Stimulated activated CD4-positive, alpha-beta T cell treated with anti-CD3 and anti-CD28 coated beads, Interleukin-2, amount 100 ng/mL, for 48 hours (primary cell): ENCODE measurements around the gene SHB.
"Not testable (repeated sequence)": the region's sequence is repeated elsewhere in the genome, so short reads cannot be mapped to it uniquely, and the experiment has no call there.

Experiments
- DNase-seq, 2 donors: peaks; one replicate each; pipeline ENCODE4 v3.0.0-alpha.2; 2020

Gene SHB

DNA sequence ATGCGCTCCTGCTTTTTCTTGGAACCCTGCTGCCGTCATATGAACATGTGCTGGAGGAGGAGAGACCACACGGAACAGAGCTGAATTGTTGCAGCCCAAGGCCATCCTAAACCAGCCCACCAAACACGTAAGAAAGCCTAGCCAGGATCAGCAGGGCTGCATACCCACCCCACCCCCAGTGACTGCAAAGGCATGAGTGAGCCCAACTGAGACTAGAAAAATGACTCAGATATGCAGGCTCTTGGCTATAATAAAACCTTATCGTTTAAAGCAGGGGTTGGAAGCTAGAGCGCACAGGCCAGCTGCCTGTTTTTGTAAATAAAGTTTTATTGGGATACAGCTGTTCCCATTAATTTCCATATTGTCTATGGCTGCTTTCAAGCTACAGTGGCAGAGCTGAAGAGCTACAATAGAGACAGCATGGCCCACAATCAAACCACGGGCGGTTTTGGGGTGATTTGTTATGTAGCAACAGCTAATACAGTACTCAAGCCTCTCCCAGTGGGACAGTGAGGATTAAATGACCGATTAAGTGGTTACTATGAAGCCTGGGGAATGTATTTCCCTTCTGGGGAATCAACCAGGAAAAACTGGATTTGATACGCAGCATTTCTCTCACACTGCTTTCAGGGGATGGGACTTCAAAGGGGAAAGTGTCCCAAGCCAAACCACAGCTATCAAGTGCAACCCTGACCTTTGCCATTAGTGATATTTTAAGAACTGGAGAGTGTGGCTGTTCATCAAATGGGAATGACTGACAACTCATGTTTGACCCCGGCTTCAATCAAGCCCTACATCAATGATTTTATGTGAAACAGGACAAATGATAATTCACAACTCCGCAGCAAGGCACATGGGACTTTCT lies 6.3 kb downstream of the SHB start:
- no peak for DNase-seq

DNA sequence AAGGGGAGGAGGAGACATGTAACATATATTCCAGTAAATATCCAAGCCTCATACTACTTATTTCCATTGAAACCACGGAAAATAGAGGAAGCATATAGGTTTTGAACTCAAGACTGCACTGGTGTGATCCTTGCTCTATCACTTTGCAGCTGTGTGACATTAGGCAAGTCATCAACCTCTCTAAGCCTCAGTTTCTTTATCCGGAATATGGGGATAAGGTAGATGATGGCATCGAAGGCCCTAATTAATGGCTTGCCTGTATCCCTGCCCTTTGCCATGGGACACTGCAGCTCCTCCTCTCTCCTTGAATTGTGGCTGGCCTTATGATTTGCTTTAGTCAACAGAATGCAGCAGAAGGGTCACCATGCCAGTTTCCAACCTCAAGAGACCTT lies 6.9 kb downstream of the SHB start:
- no peak for DNase-seq

DNA sequence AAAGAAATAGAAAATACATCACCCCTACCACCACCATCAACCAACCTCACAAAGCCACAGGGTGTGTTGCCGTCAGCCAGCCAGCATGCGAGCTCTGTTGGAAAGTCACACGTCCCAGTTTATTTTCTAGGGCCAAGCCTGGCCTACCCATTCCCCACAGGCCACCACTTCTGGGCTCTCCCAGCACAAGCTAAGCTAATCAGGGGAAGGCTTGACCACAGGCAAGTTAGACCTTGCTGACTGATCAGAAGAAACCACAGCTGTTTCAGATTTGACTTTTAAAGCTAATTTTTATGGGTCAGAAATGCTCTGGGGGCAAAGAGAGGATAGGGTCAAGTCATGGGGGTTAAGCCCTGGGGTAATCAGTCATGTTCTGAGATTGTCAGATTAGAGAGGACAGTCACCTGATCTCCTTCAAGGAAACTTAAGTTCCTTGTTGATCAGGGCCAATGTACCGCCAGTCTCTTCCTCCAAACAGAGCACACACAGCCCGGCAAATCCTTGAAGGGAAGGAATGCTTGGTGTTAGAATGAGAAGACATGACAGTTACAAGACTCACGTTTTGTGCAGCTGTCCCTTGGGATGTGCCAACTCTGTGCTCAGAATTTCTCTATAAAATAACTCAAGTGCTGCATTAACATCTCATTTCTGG lies 7.6 kb downstream of the SHB start:
- no peak for DNase-seq

DNA sequence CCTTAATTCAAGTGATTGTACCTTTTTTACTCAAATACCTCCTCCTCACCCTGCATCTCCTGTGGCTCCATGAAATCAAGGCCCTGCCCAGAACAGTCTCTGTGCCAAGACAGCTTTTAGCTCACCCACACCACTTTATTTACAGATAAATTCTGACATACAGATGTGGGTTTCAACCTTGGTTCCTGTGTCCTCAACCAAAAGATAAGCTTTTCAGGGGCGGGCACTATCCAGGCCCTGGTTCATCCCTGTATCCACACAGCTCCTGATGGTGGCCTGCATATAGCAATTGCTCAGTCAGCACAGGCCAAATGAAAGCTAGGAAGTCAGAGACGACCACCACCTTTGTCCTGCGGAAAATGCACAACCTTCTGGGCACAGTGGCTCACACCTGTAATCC lies 8.3 kb downstream of the SHB start:
- no peak for DNase-seq

DNA sequence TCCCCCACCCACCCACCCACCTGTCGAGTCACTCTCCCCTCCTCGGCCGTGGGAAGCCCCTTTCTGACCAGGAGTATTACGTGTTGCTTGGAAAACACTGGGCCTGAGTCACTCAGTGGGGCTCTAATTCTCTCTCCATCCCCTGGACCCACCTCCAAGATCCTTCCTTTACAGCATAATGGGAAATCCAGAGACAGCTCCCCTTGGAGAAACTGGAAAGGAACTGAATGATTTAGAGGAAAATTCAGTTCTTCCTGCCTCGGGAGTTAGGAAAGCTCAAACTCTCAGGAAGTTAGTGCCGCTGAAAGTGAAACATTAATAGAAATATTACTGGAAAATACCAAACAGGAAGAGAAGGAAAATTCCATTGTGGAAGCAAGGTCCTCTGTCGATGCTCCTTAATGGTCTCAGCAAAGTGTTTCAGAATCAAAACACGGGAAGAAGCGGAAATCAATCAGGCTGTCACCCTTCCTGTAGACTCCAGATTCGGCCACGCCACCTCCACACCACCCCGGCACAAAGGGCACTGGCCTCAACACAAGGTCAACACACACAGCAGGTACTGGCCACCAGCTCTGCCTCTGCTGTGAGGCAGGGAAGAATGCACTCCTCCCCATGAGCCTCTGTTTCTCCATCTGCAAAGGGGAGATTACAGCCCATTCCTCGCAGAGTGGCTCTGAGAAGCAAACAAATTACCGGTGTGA lies 9.6 kb downstream of the SHB start:
- no peak for DNase-seq

DNA sequence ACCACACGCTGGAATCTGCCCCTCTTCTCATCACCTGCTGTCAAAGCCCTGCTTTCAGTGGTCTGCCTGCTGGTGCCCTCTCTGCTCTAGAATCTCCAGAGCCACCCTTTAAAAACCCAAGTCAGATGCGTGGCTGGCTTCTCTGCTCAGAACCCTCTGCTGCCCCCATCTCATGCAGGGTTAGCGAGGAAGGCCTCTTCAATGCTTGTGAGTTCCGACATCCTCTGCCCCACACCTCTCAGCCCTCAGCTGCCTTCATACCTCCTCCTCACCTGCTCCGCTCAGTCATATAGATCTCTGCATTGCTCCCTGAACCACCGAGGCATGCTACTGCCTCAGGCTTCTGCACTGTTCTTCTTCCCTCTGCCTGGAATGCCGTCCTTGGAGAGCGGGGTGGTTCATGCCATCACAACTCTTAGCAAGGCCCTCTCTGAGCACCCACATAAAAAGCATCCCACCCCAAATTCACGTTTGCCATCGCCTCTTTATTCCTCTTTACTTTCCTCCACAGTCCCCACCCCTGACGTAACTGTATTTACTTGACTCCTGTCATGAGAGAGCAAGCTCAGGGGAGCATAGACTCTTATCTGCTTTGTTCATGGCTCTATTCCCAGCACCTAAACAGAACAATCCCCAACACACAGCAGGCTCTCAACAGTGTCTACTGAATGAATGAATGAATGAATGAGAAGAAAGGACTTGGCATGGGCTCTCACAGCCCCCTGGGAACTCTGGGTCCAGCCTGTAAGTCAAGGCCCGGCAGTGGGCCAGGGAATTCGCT lies 10.4 kb downstream of the SHB start:
- DNase-seq = no peak

DNA sequence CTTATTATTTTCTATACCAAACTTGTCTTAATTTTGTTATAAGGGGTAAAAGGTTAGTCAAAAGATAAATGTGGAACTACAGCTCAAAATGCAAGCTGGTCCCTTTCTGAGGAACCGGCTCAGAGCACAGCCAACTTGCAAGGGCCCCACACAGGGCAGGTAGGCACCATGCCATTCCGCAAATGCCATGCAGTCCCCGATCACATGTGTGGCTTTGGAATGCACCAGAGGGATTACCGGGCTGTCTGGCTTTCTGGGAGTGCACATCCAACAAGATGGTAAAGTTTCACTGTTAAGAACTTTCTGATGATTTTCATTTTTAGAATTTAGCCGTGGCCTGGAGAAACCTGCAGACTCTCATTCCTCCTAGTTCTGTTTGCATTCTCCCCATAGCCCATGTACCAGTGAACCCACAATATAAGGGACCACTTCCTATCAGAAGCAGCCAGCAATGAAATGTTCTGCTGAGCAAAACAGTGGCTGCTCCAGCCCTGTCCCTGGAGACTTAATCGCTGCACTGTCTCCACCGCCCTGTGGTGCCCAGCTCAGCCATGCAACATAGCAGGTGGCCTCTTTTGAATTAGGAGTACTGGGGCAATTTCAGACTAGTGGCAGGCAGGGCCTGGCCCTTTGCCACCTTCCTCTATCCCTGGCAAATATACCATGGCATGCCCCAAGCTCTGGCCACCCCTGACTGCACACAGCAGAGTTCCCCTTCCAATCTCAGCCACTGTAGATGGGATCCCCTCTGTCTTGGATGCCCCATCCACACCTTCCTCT lies 11.4 kb downstream of the SHB start:
- no peak for DNase-seq

DNA sequence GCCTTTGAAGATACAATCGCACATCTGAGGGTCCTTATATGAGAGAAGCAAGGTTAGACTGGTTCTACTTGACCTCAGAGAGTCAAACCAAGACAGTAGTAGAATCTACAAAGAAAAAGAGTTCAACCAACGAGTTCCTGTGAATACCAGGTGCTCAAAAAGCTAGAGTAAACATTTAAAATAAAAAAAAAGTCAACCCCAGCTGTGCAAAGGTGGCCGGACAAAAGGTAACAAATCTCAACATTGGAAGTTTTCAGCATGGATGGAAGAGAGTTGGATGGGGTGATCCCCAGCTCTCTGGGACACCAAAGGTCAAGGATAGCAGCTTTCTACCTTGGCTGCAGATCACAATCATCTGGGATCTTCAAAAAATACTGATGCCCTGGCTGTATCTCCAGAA lies 14.4 kb downstream of the SHB start:
- DNase-seq = no peak

DNA sequence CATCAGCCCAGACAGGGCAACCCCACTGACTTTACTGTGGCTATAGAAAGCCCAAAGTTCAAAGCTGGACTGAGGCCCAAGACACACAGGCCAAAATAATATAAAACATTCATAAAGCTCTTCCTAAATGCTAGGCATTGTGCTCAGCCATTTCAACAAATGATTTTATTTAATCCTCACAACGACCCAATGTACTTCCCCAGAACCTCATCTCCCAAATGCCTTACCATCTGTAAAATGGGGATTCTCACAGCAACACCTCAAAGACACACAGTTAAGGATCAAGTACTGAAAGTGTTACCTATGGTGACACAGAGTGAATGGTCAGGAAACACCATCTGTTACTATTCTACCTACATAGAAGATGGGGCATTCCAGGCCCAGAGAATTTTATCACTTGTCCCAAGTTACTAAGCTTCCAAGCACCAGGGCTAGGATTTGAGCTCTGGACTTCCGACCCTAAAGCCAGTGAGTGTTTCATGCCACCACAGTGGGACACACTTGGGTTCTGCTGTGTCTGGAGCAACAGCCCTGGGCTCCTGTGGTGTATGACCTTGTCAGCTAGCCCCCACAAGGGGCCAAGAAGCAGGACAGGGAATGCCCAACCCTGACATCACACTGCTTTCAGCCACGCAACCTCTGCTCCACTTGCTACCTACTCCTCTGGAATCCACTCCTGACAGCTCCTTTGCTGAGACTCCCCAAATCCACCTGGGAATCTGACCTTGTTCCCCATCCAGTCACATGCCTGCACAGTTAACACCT lies 15.1 kb downstream of the SHB start:
- no peak for DNase-seq

DNA sequence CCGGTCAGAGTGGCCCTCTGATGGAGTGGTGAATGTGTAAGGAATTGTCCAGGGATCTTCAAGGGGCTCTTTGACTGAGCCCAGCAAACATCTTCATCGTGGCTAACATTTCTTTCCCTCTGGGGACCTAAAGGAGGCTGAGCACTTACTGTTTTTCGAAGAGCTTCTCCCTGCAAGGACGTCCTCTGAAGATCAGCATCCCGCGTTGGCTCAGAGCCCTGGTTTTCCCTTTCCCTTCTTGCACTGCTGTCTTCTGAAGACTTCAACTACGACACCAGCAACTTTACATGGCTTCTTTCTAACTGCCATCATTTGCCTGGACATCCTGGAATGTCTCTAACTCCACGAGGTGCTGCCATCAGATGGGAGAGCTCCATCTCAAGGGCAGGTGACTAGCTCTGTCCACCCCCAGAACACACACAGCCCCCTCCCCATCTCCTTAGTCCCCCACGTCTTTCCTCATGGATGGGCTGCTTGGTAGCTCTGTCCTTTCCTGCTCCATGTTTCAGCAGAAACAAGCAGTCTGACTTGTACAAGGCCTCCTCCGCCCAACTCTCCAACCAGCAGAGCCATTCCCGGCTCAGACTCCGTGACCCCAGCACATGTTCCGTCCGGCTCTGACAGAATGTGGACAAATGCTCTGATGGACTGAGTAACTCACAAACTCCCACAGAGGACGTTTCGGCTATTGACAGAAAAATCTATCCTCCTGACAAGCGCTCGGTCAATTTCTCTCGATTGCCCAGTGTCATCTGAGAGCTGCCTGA lies 17.1 kb downstream of the SHB start:
- no peak for DNase-seq

DNA sequence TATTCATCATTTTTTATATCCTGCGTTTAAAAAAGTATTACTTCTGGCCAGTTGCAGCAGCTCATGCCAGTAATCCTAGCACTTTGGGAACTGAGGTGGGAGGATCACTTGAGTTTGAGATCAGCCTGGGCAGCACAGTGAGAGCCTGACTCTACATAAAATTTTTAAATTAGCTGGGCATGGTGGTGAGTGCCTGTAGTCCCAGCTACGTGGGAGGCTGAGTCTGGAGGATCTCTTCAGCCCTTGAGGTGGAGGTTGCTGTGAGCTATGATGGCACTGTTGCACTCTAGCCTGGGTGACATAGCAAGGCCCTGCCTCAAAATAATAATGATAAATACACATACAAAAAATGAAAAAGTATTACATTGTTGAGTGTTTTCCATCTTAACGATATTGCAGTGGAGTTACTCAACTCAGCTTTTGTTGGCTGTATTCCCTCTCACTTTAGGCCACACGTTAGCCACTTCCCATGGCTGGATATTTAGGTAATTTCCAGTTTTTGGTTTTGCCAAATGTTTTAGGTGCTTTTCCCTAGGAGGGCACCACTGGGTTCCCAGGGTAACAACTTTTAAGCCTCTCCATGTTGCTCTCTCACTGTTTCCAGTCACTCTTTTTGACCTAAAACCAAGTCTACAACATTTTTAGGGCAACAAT lies 20.6 kb downstream of the SHB start:
- no peak for DNase-seq

DNA sequence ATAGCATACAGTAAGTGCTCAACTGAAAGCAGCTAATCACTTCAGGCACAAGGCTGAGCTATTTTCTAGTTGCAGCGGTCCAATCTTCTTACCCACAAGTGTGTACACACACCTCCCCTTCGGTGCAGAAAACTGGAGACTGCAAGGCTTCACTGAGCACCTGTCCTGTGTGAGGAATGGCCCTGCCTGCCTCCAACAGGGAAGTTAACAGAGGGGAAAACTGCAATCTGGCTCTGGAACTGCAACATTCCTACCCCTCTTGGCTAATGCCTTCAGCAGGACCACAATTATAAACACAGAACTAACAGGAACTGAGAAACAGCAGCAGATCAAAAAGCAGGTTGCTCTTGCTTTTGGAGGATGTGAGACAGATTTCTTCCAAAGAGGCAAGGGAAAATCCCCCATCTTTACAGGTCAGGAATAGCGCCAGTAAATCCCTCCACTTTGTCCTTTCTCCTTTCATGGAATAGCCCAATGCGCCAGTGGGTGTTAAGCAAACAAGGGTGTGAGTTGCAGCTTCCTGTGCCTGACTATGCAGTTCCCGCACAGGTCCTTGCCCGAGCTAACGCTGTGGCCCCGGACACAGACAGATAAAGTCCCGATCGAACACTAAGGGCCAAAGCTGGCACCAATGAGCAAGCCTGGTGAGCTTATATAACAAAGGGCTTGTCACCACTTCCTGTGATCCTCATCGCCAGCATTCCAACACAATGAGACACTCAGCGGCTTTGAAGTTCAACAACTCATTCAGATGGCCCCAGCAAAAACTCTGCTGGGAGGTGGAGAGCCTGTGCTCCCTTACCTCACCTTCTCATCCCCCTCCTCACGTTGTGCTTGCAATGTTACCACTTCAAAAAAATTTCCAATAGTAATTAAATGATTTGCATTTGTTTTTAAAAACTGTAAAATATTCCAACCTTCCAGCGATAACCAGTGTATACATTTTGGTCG lies 21.5 kb downstream of the SHB start:
- no peak for DNase-seq

DNA sequence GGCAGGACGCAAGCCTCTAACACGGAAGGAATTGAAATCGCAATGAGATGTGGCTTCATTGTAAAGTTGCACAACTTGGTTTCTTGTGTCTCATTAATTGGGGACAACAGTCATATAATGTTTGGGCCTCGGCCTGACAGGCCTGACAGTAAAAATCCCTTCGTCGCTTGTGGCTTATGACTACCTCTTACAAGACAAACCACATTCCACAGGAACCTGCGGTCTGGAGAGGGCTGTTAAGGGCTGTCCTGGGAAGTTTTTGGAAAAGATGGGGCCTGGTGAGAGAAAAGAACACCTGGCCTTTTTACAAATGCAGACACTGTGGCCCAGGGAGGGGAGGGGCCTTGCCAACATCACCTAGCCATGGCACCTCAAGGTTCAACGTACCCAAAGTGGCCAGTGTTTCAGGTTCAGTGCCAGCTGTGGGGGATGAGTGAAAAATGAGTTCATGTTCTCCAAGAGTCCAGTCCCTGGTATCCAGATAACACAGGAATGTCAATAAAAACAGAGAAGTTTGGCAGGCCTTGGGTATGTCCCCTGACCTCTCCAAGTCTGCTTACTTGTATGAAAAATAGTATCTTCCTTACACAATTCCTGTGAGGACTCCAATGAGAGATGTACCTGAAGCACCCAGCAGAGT lies 22.2 kb downstream of the SHB start:
- no peak for DNase-seq

DNA sequence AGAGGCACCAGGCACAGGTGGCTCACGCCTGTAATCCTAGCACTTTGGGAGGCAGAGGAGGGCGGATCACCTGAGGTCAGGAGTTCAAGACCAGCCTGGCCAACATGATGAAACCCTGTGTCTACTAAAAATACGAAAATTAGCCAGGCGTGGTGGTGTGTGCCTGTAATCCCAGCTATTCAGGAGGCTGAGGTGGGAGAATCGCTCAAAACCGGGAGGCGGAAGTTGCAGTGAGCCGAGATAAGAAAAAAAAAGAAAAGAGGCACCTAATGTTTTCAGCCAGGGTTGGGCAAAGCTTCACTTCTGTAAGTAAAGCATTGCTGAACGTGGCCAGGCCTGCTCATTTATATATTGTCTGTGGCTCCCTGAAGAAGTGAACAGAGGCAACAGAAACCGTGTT lies 23.1 kb downstream of the SHB start:
- DNase-seq = not testable (repeated sequence)

DNA sequence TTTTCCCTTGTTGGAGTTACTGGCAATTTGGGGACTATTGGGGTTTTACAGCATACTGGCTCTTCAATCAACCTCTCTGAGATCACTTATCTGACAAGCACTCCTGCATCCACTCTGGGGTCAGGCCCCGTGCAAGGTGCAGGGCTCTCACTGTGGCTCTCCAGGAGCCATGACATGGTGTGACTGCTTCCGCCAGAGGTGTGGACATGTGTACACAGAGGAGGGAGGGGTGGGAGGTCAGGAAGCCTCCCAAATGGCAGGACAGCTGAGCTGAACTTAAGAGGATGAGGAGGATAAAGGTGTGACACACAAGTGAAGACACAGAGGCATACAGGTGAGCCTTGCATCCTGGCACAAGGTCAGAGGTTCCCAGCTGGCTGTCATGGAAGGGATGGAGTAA lies 24.3 kb downstream of the SHB start:
- DNase-seq = no peak

DNA sequence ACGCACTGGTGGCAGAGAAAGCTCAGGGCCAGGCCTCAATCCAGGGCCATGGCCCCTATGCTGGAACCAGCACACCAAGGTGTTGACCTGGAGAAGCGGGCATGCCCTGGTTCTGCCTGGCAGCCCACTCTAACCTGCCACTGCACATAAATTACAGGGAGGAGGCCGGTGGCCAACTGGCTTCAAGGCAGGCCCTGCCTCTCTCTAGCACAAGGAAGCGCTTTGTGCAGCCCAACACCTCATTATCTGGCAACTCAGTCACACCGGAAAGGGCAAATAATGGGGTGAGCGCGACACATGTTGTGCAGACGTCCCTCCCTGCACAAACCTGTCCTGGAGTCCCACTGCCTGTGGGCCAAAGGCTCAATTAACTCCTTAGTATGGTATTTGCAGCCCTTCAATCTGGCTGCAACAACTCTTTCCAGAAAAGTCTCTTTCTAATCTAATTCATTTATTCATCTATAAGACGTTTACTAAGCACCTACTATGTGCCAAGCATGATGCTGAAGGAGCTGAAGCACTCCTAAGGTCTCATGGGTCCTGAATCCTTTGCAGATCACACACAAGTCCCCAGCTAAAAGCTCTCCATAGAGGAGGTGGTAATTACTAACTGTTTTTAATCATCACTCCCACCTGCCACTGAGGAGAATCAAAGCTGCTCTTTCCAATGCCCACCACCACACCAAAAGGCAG lies 24.9 kb downstream of the SHB start:
- DNase-seq = no peak

DNA sequence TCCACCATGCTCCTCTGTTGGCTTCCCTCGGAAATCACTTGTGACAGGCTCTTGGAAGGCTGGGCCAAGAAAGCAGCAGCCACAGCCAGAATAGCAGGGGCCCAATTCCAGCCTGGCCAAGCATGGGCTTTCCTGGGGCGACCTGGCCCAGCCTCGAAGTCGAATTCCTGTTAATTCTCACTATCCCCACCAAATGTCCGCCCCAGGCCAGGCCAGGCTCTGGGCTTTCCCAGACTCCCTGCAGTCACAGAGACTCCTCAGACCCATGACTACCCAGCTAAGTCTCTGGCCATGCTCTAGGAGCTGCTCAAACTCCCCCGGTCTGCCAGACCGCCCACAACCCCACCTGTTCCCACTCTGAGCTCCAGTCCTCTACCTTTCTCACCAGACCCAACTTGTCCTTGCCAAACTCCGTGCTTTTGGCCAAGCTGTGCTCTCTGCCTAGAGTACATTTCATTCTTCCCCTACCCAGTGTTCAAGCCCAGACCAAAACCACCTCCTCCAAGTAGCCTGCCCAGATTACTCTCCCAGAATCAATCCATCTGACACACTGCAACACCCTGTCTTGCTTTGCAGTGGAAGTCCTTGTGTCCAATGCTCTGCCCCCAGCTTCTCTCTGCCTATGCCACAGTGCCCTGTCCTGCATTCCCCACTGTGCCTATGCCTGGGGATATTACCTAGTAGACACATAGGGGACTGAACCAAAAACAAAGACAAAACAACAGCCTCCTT lies 26.2 kb downstream of the SHB start:
- no peak for DNase-seq
